Thyroid gland (tissue), 4 donors: Measurements from ENCODE around the gene WDR86.

Experiments
- POLR2A ChIP-seq, 2 donors: fragments of 450-650 bp; IDR thresholded peaks; one replicate each; pipeline ENCODE4 v1.6.1; 2017; ENCODE audit warnings: antibody characterized with exemption in 2 of 2, mild to moderate bottlenecking in 2 of 2, moderate library complexity in 1 of 2
- TF ChIP-seq, protein P1 (sequence below), 6 experiments: fragments of 200-600 bp in 3 of 6; fragments of 450-650 bp in 3 of 6; sonication (generic) in 3 of 6; IDR thresholded peaks; one replicate each; pipeline ENCODE4 v1.5.1; 2016 to 2019; ENCODE audit warnings: antibody characterized with exemption in 6 of 6, mild to moderate bottlenecking in 2 of 6, inconsistent platforms in 1 of 6, moderate library complexity in 1 of 6

DNA sequence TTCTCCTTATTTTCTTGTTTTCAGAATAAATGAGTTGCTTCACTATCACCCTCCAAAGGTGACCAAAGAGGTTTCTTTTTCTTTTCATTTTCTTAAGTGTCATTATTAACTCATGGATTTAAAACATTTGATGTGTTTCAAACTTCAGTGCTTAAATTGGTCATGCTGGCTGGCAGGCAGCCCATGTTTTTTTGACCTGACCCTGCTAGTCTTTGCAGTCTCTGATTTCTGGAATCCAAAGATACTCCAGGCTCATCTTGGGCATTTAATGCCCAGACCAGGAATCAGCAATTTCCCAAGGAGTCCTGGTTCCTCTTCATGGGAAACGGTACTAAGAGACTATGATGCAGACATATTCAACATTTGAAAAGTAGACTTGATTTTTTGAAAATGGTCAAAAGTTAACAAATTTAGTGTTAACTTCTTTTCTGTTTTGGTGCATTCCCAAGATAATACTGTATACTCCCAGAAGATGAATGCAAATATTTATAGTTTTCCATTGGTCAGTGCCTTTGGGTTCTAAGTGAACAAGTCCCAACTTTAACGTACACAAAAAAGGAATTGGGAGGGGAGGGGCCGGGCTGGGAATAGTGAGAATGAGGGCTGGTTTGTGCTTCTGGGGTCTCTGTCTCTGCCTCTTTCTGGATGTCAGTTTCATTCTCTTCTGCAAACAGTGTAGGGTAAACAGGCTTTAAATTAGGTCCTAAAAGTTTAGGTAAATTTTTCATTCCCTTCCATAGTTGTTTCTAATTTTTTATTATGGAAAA lies 48.5 kb downstream of the WDR86 start:
- TF ChIP-seq, protein P1, sequence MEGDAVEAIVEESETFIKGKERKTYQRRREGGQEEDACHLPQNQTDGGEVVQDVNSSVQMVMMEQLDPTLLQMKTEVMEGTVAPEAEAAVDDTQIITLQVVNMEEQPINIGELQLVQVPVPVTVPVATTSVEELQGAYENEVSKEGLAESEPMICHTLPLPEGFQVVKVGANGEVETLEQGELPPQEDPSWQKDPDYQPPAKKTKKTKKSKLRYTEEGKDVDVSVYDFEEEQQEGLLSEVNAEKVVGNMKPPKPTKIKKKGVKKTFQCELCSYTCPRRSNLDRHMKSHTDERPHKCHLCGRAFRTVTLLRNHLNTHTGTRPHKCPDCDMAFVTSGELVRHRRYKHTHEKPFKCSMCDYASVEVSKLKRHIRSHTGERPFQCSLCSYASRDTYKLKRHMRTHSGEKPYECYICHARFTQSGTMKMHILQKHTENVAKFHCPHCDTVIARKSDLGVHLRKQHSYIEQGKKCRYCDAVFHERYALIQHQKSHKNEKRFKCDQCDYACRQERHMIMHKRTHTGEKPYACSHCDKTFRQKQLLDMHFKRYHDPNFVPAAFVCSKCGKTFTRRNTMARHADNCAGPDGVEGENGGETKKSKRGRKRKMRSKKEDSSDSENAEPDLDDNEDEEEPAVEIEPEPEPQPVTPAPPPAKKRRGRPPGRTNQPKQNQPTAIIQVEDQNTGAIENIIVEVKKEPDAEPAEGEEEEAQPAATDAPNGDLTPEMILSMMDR (IDR thresholded peaks at IDR 0.05) = no peak
- no peak for TF ChIP-seq POLR2A (IDR thresholded peaks at IDR 0.05)
